ENCODE data around the gene SESN2. TPM values are rescaled to one million over a fixed set of nuclear protein-coding genes. Genes with fewer than 3 reads are reported as not detected.
"Not testable (repeated sequence)": the region's sequence is repeated elsewhere in the genome, so short reads cannot be mapped to it uniquely, and the experiment has no call there.

The SESN2 gene
- total RNA-seq, 4 donors from 2014 or later = 13.2 to 20.4 (median 13.8) TPM

DNA sequence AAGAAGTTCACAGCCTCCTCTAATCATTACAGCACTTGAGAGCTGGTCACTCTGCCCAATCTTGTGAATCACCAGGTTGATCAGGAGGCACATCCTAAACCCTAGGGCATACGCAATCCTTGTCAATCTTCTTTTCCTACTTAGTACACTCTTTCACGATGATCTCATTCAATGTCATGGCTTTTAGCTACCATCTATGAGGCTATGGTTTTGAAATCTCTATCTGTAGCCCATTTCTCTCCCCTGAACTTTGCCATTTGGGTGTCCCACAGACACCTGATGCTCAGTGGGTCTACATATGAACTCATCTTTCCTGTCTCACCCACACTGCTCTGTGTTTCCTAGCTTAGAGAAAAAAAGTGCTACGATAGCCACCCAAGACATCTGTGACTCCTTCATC lies 67.7 kb downstream of the SESN2 start:
- ATAC-seq (ENCODE audit: low FRiP score) (no peak), DNase-seq (ENCODE audit: low spot score) (no peak)
- TF ChIP-seq, protein P1, sequence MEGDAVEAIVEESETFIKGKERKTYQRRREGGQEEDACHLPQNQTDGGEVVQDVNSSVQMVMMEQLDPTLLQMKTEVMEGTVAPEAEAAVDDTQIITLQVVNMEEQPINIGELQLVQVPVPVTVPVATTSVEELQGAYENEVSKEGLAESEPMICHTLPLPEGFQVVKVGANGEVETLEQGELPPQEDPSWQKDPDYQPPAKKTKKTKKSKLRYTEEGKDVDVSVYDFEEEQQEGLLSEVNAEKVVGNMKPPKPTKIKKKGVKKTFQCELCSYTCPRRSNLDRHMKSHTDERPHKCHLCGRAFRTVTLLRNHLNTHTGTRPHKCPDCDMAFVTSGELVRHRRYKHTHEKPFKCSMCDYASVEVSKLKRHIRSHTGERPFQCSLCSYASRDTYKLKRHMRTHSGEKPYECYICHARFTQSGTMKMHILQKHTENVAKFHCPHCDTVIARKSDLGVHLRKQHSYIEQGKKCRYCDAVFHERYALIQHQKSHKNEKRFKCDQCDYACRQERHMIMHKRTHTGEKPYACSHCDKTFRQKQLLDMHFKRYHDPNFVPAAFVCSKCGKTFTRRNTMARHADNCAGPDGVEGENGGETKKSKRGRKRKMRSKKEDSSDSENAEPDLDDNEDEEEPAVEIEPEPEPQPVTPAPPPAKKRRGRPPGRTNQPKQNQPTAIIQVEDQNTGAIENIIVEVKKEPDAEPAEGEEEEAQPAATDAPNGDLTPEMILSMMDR (IDR thresholded peaks at IDR 0.05) = no peak

DNA sequence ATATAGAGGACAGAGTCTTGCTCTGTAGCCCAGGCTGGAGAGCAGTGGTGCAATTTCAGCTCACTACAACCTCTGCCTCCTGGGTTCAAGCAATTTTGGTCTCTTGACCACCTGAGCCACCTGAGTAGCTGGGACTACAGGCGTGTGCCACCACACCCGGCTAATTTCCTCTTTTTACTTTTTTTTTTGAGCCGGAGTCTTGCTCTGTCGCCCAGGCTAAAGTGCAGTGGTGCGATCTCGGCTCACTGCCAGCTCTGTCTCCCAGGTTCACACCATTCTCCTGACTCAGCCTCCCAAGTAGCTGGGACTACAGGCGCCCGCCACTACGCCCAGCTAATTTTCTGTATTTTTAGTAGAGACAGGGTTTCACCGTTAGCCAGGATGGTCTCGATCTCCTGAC lies 68.1 kb downstream of the SESN2 start:
- not testable (repeated sequence) for ATAC-seq (ENCODE audit: low FRiP score); DNase-seq (ENCODE audit: low spot score)

DNA sequence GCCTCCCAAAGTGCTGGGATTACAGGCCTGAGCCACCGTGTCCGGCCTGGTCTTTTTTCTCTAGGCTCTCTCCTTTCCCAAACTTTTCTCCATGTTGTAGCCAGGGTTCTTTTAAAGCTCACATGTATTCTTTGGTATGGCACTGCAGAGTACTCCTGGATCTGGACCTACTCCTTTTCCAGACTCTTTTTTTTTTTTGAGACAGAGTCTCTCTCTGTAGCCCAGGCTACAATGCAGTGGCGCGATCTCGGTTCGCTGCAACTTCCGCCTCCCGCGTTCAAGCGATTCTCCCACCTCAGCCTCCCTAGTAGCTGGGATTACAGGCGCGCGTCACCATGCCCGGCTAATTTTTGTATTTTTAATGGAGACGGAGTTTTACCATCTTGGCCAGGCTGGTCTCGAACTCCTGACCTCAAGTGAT lies 68.9 kb downstream of the SESN2 start:
- ATAC-seq (ENCODE audit: low FRiP score) (no peak), DNase-seq (ENCODE audit: low spot score) (no peak)
- TF ChIP-seq, protein P1 (IDR thresholded peaks at IDR 0.05) = no peak

DNA sequence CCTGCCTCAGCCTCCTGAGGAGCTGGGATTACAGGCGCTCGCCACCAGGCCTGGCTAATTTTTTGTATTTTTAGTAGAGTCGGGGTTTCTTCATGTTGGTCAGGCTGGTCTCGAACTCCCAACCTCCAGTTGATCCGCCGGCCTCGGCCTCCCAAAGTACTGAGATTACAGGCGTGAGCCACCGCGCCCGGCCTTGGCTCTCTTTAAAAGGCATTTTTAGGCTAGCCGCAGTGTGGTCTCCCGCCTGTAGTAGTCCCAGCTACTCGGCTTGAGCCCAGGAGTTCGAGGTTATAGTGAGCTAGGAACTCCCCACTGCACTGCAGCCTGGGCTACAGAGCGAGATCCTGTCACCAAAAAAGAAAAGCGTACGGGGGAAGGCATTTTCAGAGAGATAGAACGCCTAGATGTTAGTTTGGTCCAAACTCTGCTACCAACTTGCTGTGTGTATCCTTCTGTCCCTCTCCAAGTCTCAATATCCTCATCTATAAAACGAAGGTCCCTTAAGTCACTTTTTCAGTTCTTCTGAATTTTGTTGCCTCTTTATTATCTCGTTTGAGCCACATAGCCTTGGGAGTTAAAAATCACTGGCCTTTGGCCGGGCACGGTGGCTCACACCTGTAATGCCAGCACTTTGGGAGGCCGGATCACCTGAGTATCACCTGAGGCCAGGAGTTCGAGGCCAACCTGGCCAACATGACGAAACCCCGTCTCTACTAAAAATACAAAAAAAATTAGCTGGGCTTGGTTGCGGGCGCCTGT lies 70.3 kb downstream of the SESN2 start:
- DNase-seq (ENCODE audit: low spot score) = no peak
- peak; percentile 38 for ATAC-seq (ENCODE audit: low FRiP score)
- TF ChIP-seq, protein P1 (IDR thresholded peaks at IDR 0.05) = no peak

Other genes starting within 250 kb of the SESN2 start
- 10 to 100 TPM in 3 of 4 donors, 1 to 10 TPM in 1; 7.5 to 19.6 (median 14.6) TPM for gene EYA3, start 170.9 kb upstream of the SESN2 start, total RNA-seq
- 10 to 100 TPM in 3 of 4 donors, 1 to 10 TPM in 1; 8.2 to 28.3 (median 19.0) TPM for gene PTAFR, start 82.8 kb upstream of the SESN2 start, total RNA-seq
- 10 to 100 TPM; 48.3 to 72.2 (median 64.1) TPM for gene DNAJC8, start 26.5 kb upstream of the SESN2 start, total RNA-seq
- gene ATP5IF1, start 23.4 kb upstream of the SESN2 start, total RNA-seq = 100 to 1,000 TPM in 2 of 4 donors, 10 to 100 TPM in 2; 92.5 to 149 (median 107) TPM
- gene MED18, start 69.5 kb downstream of the SESN2 start, total RNA-seq = 10 to 100 TPM in 2 of 4 donors, 1 to 10 TPM in 2; 8.2 to 13.7 (median 10.3) TPM
- 10 to 100 TPM; 13.1 to 22.1 (median 15.8) TPM for gene PHACTR4, start 110.2 kb downstream of the SESN2 start, total RNA-seq
- 10 to 100 TPM; 15.3 to 32.9 (median 22.1) TPM for gene RCC1, start 246.5 kb downstream of the SESN2 start, total RNA-seq